Measurements from ENCODE around the gene TCP11.

Gene TCP11

DNA sequence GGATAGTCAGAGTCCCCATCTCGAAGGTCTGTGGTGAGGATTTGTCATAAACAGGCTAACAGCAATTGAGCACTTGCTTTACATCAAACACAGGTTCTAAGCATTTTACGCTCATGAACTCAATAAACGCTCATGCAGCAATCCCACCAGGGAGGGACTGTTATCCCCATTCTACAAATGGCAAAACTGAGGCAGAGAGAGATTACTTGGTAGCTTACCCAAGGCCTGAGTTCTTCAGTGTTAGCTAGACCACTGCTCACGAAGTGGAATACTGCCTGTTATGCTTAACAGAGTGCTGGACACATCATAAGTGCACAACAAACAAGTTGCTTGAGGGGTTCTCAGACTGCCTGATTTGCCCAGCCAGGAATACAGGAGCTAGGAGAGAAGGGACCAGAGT, 23.7 kb upstream of the TCP11 start:
- Histone ChIP-seq H4K8ac (ENCODE audit: low read depth, low read length) (no peak overlapping the region), H3K18ac (ENCODE audit: low read length) (no peak overlapping the region), H3K9ac (ENCODE audit: low read depth, low read length, poor library complexity) (no peak overlapping the region), H3K23ac (ENCODE audit: low read depth, low read length, poor library complexity) (no peak overlapping the region), H2BK120ac (ENCODE audit: low read depth, low read length) (no peak overlapping the region), H2BK5ac (ENCODE audit: low read length) (no peak overlapping the region), H4K91ac (ENCODE audit: low read depth, low read length, poor library complexity) (no peak overlapping the region), H3K9me3 (replicated peaks in 1 of 2; ENCODE audit: control insufficient read depth in 2 of 2, insufficient read depth in 1 of 2, low read depth in 1 of 2, low read length in 2 of 2) (peaks cover 0 to 4% of the 10 kb centered on the region in 2 donors), H3K14ac (ENCODE audit: low read length) (no peak overlapping the region), H2BK15ac (ENCODE audit: low read length) (no peak overlapping the region), H3K27me3 (ENCODE audit: control insufficient read depth in 3 of 3, insufficient read depth in 3 of 3, low read depth in 1 of 3, low read length in 3 of 3) (no peaks in the 10 kb centered on the region), H3K4me1 (ENCODE audit: control insufficient read depth in 2 of 2, insufficient read depth in 1 of 2, low read depth in 1 of 2, low read length in 2 of 2) (peaks cover 8 to 12% of the 10 kb centered on the region in 2 donors), H3K27ac (replicated peaks; ENCODE audit: low read length) (no peak overlapping the region), H2AFZ (ENCODE audit: low read length) (no peak overlapping the region), H3K79me1 (ENCODE audit: low read depth, low read length) (no peaks in the 10 kb centered on the region), H3K4me3 (ENCODE audit: low read length in 2 of 2) (no peak overlapping the region), H2AK5ac (ENCODE audit: low read depth, low read length) (no peak overlapping the region), H3K4ac (ENCODE audit: low read length) (no peak overlapping the region), H3K36me3 (replicated peaks in 1 of 2; ENCODE audit: control insufficient read depth in 2 of 2, insufficient read depth in 2 of 2, low read length in 2 of 2) (no peaks in the 10 kb centered on the region), H2BK12ac (ENCODE audit: low read length) (no peak overlapping the region), H3K4me2 (ENCODE audit: insufficient read depth, low read length, poor library complexity, severe bottlenecking) (no peak overlapping the region)
- no peak for DNase-seq (ENCODE audit: low spot score)
- WGBS, 2 donors (ENCODE audit: extremely low coverage in 2 of 2, insufficient read length in 2 of 2, insufficient replicate concordance in 1 of 2): no CpG with 5 or more reads among the region's 4 CpGs

DNA sequence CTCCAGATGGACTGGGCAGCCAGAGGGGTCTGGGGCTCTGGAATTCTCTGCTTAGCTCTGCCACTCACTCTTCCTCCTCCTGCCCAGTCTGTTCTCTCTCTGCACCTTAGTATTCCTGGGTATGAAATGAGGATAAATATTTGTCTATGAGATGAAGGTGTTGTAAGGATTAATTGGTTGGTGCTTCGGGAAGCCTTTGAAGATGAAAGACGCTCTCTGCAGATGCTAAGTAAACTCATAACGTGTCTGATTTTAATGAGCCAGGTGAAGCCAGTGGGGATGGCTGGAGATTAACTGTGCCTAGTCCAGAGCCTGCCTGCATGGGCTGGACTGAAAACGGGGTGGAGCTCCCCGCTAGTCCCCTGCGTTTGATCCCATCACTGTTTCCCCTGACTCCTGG, 23.1 kb upstream of the TCP11 start:
- no peak overlapping the region for H2BK120ac ChIP-seq (ENCODE audit: low read depth, low read length)
- DNase-seq (ENCODE audit: low spot score): no peak
- no peak overlapping the region for H3K14ac ChIP-seq (ENCODE audit: low read length)
- no peak overlapping the region for H2BK12ac ChIP-seq (ENCODE audit: low read length)
- no peak overlapping the region for H3K18ac ChIP-seq (ENCODE audit: low read length)
- H4K91ac ChIP-seq (ENCODE audit: low read depth, low read length, poor library complexity): no peak overlapping the region
- H3K23ac ChIP-seq (ENCODE audit: low read depth, low read length, poor library complexity): no peak overlapping the region
- no peak overlapping the region for H4K8ac ChIP-seq (ENCODE audit: low read depth, low read length)
- H2BK15ac ChIP-seq (ENCODE audit: low read length): no peak overlapping the region
- H3K4me1 ChIP-seq (ENCODE audit: control insufficient read depth in 2 of 2, insufficient read depth in 1 of 2, low read depth in 1 of 2, low read length in 2 of 2): peaks cover 8 to 12% of the 10 kb centered on the region in 2 donors
- 100% methylated on average over 1 of the region's 6 CpGs; no CpG with 5 or more reads in 1 of the 2 donors for WGBS, 2 donors (ENCODE audit: extremely low coverage in 2 of 2, insufficient read length in 2 of 2, insufficient replicate concordance in 1 of 2)
- peaks cover 0 to 2% of the 10 kb centered on the region in 2 donors for H3K9me3 ChIP-seq (replicated peaks in 1 of 2; ENCODE audit: control insufficient read depth in 2 of 2, insufficient read depth in 1 of 2, low read depth in 1 of 2, low read length in 2 of 2)
- H3K4ac ChIP-seq (ENCODE audit: low read length): no peak overlapping the region
- no peak overlapping the region for H3K27ac ChIP-seq (replicated peaks; ENCODE audit: low read length)
- H2AFZ ChIP-seq (ENCODE audit: low read length): no peak overlapping the region
- no peak overlapping the region for H3K4me3 ChIP-seq (ENCODE audit: low read length in 2 of 2)
- no peaks in the 10 kb centered on the region for H3K36me3 ChIP-seq (replicated peaks in 1 of 2; ENCODE audit: control insufficient read depth in 2 of 2, insufficient read depth in 2 of 2, low read length in 2 of 2)
- H3K79me1 ChIP-seq (ENCODE audit: low read depth, low read length): no peaks in the 10 kb centered on the region
- no peaks in the 10 kb centered on the region for H3K27me3 ChIP-seq (ENCODE audit: control insufficient read depth in 3 of 3, insufficient read depth in 3 of 3, low read depth in 1 of 3, low read length in 3 of 3)
- no peak overlapping the region for H2BK5ac ChIP-seq (ENCODE audit: low read length)
- no peak overlapping the region for H3K9ac ChIP-seq (ENCODE audit: low read depth, low read length, poor library complexity)
- no peak overlapping the region for H2AK5ac ChIP-seq (ENCODE audit: low read depth, low read length)
- no peak overlapping the region for H3K4me2 ChIP-seq (ENCODE audit: insufficient read depth, low read length, poor library complexity, severe bottlenecking)

DNA sequence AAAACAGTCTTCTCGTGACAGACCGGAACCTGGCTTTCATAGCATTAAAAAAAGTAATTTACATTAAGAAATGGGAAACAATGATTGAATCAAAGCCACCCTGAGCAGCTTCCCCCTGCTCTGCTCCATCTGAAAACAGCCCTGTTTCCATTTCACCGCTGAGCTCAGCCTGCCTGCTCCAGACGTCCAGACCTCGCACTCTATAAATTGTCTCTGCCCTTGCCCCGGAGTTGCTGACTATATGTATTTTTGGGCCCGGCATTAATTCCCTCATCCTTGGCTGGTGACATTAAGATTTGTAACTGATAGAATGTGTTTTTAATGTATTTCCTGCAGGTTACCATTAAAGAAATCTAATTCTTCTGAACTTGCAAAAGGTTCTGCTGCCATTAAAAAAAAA, 22.7 kb upstream of the TCP11 start:
- whole genome bisulfite sequencing, 2 donors (ENCODE audit: extremely low coverage in 2 of 2, insufficient read length in 2 of 2, insufficient replicate concordance in 1 of 2): no CpG with 5 or more reads among the region's 7 CpGs
- Histone ChIP-seq H4K91ac (ENCODE audit: low read depth, low read length, poor library complexity) (no peak overlapping the region), H2BK15ac (ENCODE audit: low read length) (no peak overlapping the region), H3K4ac (ENCODE audit: low read length) (no peak overlapping the region), H3K79me1 (ENCODE audit: low read depth, low read length) (no peaks in the 10 kb centered on the region), H2BK12ac (ENCODE audit: low read length) (no peak overlapping the region), H2BK5ac (ENCODE audit: low read length) (no peak overlapping the region), H3K27me3 (ENCODE audit: control insufficient read depth in 3 of 3, insufficient read depth in 3 of 3, low read depth in 1 of 3, low read length in 3 of 3) (no peaks in the 10 kb centered on the region), H3K4me2 (ENCODE audit: insufficient read depth, low read length, poor library complexity, severe bottlenecking) (no peak overlapping the region), H2BK120ac (ENCODE audit: low read depth, low read length) (no peak overlapping the region), H3K23ac (ENCODE audit: low read depth, low read length, poor library complexity) (no peak overlapping the region), H3K9me3 (replicated peaks in 1 of 2; ENCODE audit: control insufficient read depth in 2 of 2, insufficient read depth in 1 of 2, low read depth in 1 of 2, low read length in 2 of 2) (peaks cover 0 to 2% of the 10 kb centered on the region in 2 donors), H3K14ac (ENCODE audit: low read length) (no peak overlapping the region), H3K9ac (ENCODE audit: low read depth, low read length, poor library complexity) (no peak overlapping the region), H3K4me1 (ENCODE audit: control insufficient read depth in 2 of 2, insufficient read depth in 1 of 2, low read depth in 1 of 2, low read length in 2 of 2) (peaks cover 7 to 9% of the 10 kb centered on the region in 2 donors), H3K4me3 (ENCODE audit: low read length in 2 of 2) (no peak overlapping the region), H3K27ac (replicated peaks; ENCODE audit: low read length) (no peak overlapping the region), H3K36me3 (replicated peaks in 1 of 2; ENCODE audit: control insufficient read depth in 2 of 2, insufficient read depth in 2 of 2, low read length in 2 of 2) (no peaks in the 10 kb centered on the region), H2AK5ac (ENCODE audit: low read depth, low read length) (no peak overlapping the region), H3K18ac (ENCODE audit: low read length) (no peak overlapping the region), H2AFZ (ENCODE audit: low read length) (no peak overlapping the region), H4K8ac (ENCODE audit: low read depth, low read length) (no peak overlapping the region)
- no peak for DNase-seq (ENCODE audit: low spot score)

GRCh38 chr6:35161776-35162607, 20.9 kb upstream of the TCP11 start:
- no peak overlapping the region for H3K27ac ChIP-seq (replicated peaks; ENCODE audit: low read length)

More at GRCh38 chr6:35161776-35162607, 20.9 kb upstream of the TCP11 start:
- H2BK12ac ChIP-seq (ENCODE audit: low read length): no peak overlapping the region
- H3K14ac ChIP-seq (ENCODE audit: low read length): no peak overlapping the region
- no peak overlapping the region for H3K18ac ChIP-seq (ENCODE audit: low read length)
- no peak overlapping the region for H3K4me2 ChIP-seq (ENCODE audit: insufficient read depth, low read length, poor library complexity, severe bottlenecking)
- no peaks in the 10 kb centered on the region for H3K36me3 ChIP-seq (replicated peaks in 1 of 2; ENCODE audit: control insufficient read depth in 2 of 2, insufficient read depth in 2 of 2, low read length in 2 of 2)
- peaks cover 0 to 2% of the 10 kb centered on the region in 2 donors for H3K9me3 ChIP-seq (replicated peaks in 1 of 2; ENCODE audit: control insufficient read depth in 2 of 2, insufficient read depth in 1 of 2, low read depth in 1 of 2, low read length in 2 of 2)
- no peak overlapping the region for H2BK120ac ChIP-seq (ENCODE audit: low read depth, low read length)
- no peak for DNase-seq (ENCODE audit: low spot score)
- H3K4me3 ChIP-seq (ENCODE audit: low read length in 2 of 2): no peak overlapping the region
- WGBS, 2 donors (ENCODE audit: extremely low coverage in 2 of 2, insufficient read length in 2 of 2, insufficient replicate concordance in 1 of 2): no CpG with 5 or more reads among the region's 5 CpGs
- no peak overlapping the region for H4K8ac ChIP-seq (ENCODE audit: low read depth, low read length)
- H2AK5ac ChIP-seq (ENCODE audit: low read depth, low read length): no peak overlapping the region
- H2BK5ac ChIP-seq (ENCODE audit: low read length): no peak overlapping the region
- H3K79me1 ChIP-seq (ENCODE audit: low read depth, low read length): no peaks in the 10 kb centered on the region
- H3K27me3 ChIP-seq (ENCODE audit: control insufficient read depth in 3 of 3, insufficient read depth in 3 of 3, low read depth in 1 of 3, low read length in 3 of 3): no peaks in the 10 kb centered on the region
- no peak overlapping the region for H3K4ac ChIP-seq (ENCODE audit: low read length)
- no peak overlapping the region for H4K91ac ChIP-seq (ENCODE audit: low read depth, low read length, poor library complexity)
- no peak overlapping the region for H2AFZ ChIP-seq (ENCODE audit: low read length)
- no peak overlapping the region for H3K23ac ChIP-seq (ENCODE audit: low read depth, low read length, poor library complexity)
- H3K9ac ChIP-seq (ENCODE audit: low read depth, low read length, poor library complexity): no peak overlapping the region
- H3K4me1 ChIP-seq (ENCODE audit: control insufficient read depth in 2 of 2, insufficient read depth in 1 of 2, low read depth in 1 of 2, low read length in 2 of 2): peaks cover 0 to 2% of the 10 kb centered on the region in 2 donors
- no peak overlapping the region for H2BK15ac ChIP-seq (ENCODE audit: low read length)
